Prostate gland (tissue), 2 donors: ENCODE results near the gene DAB1.

ENCODE experiments used
- CTCF ChIP-seq, 4 experiments: fragments of 200-600 bp in 2 of 4; fragments of 450-650 bp in 2 of 4; sonication (generic) in 2 of 4; IDR thresholded peaks; 1 replicate in 3 of 4; 2 replicates in 1 of 4; pipeline ENCODE4 v1.5.1; 2016 to 2019; ENCODE audit warnings: antibody characterized with exemption in 4 of 4, mild to moderate bottlenecking in 2 of 4, moderate library complexity in 2 of 4
- POLR2A ChIP-seq: fragments of 450-650 bp; IDR thresholded peaks from one replicate; pipeline ENCODE4 v1.6.1; 2016; ENCODE audit warnings: antibody characterized with exemption, mild to moderate bottlenecking

- TF ChIP-seq CTCF (IDR thresholded peaks at IDR 0.05): no peak
- no peak for TF ChIP-seq POLR2A
Measured at GRCh38 chr1:57380923-57381322, 42.9 kb downstream of the DAB1 start.
